Activated CD8-positive, alpha-beta T cell treated with anti-CD3 and anti-CD28 coated beads for 36 hours (primary cell): ENCODE results near the gene ARMC8. TPM values are rescaled to one million over a fixed set of nuclear protein-coding genes. Genes with fewer than 3 reads are reported as not detected.
A peak's percentile ranks its signal among the peaks of the same experiment; 100 is the strongest.

Source experiments
- ATAC-seq: fragments of 200-7000 bp; cut with Tn5 transposase; one replicate; pipeline ENCODE4 v1.10.0; 2021; ENCODE audit warnings: mild to moderate bottlenecking, moderate library complexity
- CTCF ChIA-PET: fragments of 350-600 bp; sonication (Branson Sonifier 250); formaldehyde crosslinking; loops from one replicate; lab custom pipeline; 2021; ENCODE audit warnings: antibody characterized with exemption; lab: Charles Lee
- POLR2A ChIA-PET: fragments of 350-600 bp; sonication (Branson Sonifier 250); formaldehyde crosslinking; loops from one replicate; lab custom pipeline; 2021; ENCODE audit warnings: antibody characterized with exemption; lab: Charles Lee
- DNase-seq: peaks from one replicate; pipeline ENCODE4 v3.0.0-alpha.2; 2020
- H3K27ac Mint-ChIP-seq: one replicate; pipeline ENCODE4 v1.8.0; 2021; ENCODE audit warnings: mild to moderate bottlenecking, mixed read lengths
- H3K27me3 Mint-ChIP-seq: one replicate; pipeline ENCODE4 v1.8.0; 2021; ENCODE audit warnings: mixed read lengths
- H3K36me3 Mint-ChIP-seq: one replicate; pipeline ENCODE4 v1.8.0; 2021; ENCODE audit warnings: low read depth, mixed read lengths
- H3K4me1 Mint-ChIP-seq: one replicate; pipeline ENCODE4 v1.8.0; 2021; ENCODE audit warnings: low read depth, mixed read lengths
- H3K4me3 Mint-ChIP-seq: one replicate; pipeline ENCODE4 v1.8.0; 2021; ENCODE audit warnings: mild to moderate bottlenecking, moderate library complexity, mixed read lengths
- H3K9me3 Mint-ChIP-seq: one replicate; pipeline ENCODE4 v1.8.0; 2021; ENCODE audit warnings: mixed read lengths
- CTCF ChIP-seq: fragments of 200-600 bp; IDR thresholded peaks from one replicate; pipeline ENCODE4 v1.8.0; 2022; ENCODE audit warnings: antibody characterized with exemption, mild to moderate bottlenecking
- intact Hi-C: fragments of 100-400 bp; cut with micrococcal nuclease; formaldehyde crosslinking; loops from one replicate; pipeline ENCODE4 v1.10.0; 2022
- total RNA-seq, 2 experiments: library from RNA; stranded (reverse); gene quantifications; one replicate each; pipeline ENCODE4 v1.2.3, GENCODE V29; 2021

ARMC8 gene
- total RNA-seq, 2 experiments from 2014 or later, result 48.1 to 51.4 TPM

GRCh38 chr3:138202945-138203701 lies 16.0 kb downstream of the ARMC8 start:
- H3K4me3 Mint-ChIP-seq, result no peak overlapping the region
- CTCF ChIA-PET, result interaction anchor here (1.2 kb wide), 1 partner anchor 126 kb away, joined by 3 read pairs; no protein-coding TSS in a partner anchor
- peak; percentile 68 for ATAC-seq
- peaks cover 9% of the 10 kb centered on the region for H3K36me3 Mint-ChIP-seq
- DNase-seq, result peak; percentile 15
- intact Hi-C loops, result no loop called here
- H3K9me3 Mint-ChIP-seq, result peaks cover 1% of the 10 kb centered on the region
- no peak for TF ChIP-seq CTCF
- H3K27ac Mint-ChIP-seq, result no peak overlapping the region
- POLR2A ChIA-PET, result interaction anchor here (0.7 kb wide), 1 partner anchor 11 kb away, joined by 3 read pairs; no protein-coding TSS in a partner anchor
- H3K27me3 Mint-ChIP-seq, result no peaks in the 10 kb centered on the region
- H3K4me1 Mint-ChIP-seq, result peaks cover 51% of the 10 kb centered on the region

- Mint-ChIP-seq H3K4me3 (no peak overlapping the region), H3K27me3 (no peaks in the 10 kb centered on the region), H3K27ac (no peak overlapping the region), H3K4me1 (peaks cover 51% of the 10 kb centered on the region), H3K36me3 (peaks cover 16% of the 10 kb centered on the region), H3K9me3 (peaks cover 1% of the 10 kb centered on the region)
- ChIA-PET POLR2A (interaction anchor here (0.7 kb wide), 1 partner anchor 10 kb away, joined by 3 read pairs; no protein-coding TSS in a partner anchor), CTCF (interaction anchor here (1.2 kb wide), 1 partner anchor 125 kb away, joined by 3 read pairs; no protein-coding TSS in a partner anchor)
- ATAC-seq (no peak), DNase-seq (no peak)
- intact Hi-C loops, result no loop called here
- TF ChIP-seq CTCF, result no peak
These were observed 16.8 kb downstream of the ARMC8 start for GRCh38 chr3:138203938-138204337.

- no peak for TF ChIP-seq CTCF
- ChIA-PET CTCF (no interaction called here), POLR2A (no interaction called here)
- Mint-ChIP-seq H3K4me3 (no peak overlapping the region), H3K27ac (no peak overlapping the region), H3K27me3 (no peaks in the 10 kb centered on the region), H3K4me1 (peaks cover 44% of the 10 kb centered on the region), H3K9me3 (peaks cover 1% of the 10 kb centered on the region), H3K36me3 (peaks cover 20% of the 10 kb centered on the region)
- ATAC-seq (no peak), DNase-seq (no peak)
- intact Hi-C loops, result no loop called here
These were observed 18.4 kb downstream of the ARMC8 start for GRCh38 chr3:138205527-138205926.

- intact Hi-C loops, result no loop called here
- Mint-ChIP-seq H3K36me3 (peaks cover 20% of the 10 kb centered on the region), H3K4me1 (peaks cover 44% of the 10 kb centered on the region), H3K27ac (no peak overlapping the region), H3K9me3 (peaks cover 1% of the 10 kb centered on the region), H3K27me3 (no peaks in the 10 kb centered on the region), H3K4me3 (no peak overlapping the region)
- ATAC-seq, result no peak
- ChIA-PET CTCF (no interaction called here), POLR2A (no interaction called here)
- TF ChIP-seq CTCF, result no peak
- DNase-seq, result no peak
These were observed 19.1 kb downstream of the ARMC8 start for GRCh38 chr3:138206196-138206595.

DNA sequence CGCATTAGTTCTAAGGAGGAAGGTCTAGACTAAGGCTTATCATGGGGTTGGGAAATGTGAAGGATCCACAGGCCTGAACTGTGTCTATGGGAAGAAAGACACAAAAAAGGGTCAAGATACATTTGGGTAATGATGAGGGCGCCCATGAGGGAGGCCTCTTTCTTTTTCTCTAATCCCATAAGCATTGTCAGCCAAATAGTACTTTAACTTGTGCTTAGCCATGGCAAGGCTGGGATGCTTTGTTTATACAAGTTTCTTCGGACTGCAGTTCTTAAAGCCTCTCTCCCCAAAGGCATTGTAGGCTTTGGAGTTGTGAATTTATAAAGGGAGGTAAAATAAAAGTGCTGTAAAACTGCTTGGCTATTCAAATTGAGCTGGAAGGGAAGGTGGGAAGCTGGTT lies 23.4 kb downstream of the ARMC8 start:
- ChIA-PET POLR2A (interaction anchor here (0.7 kb wide), 1 partner anchor 44 kb away, joined by 3 read pairs; no protein-coding TSS in a partner anchor), CTCF (interaction anchor here (0.9 to 2.5 kb wide), 2 partner anchors 8 to 14 kb away, joined by 3 to 7 read pairs; no protein-coding TSS in a partner anchor)
- Mint-ChIP-seq H3K4me1 (peaks cover 25% of the 10 kb centered on the region), H3K27ac (no peak overlapping the region), H3K36me3 (peaks cover 22% of the 10 kb centered on the region), H3K9me3 (peaks cover 1% of the 10 kb centered on the region), H3K4me3 (no peak overlapping the region), H3K27me3 (no peaks in the 10 kb centered on the region)
- ATAC-seq (no peak), DNase-seq (no peak)
- intact Hi-C loops, result no loop called here
- no peak for TF ChIP-seq CTCF
